Liver (tissue), 9 donors: ENCODE data around the gene PHLDB2. TPM values are rescaled to one million over a fixed set of nuclear protein-coding genes. Genes with fewer than 3 reads are reported as not detected.

ENCODE experiments used
- DNase-seq: peaks from one replicate; pipeline ENCODE4 v3.0.0-alpha.2; 2017; ENCODE audit warnings: low spot score
- H3K27ac ChIP-seq, 2 donors: one replicate each; pipeline ENCODE4 v1.7.0; 2013; ENCODE audit warnings: inconsistent platforms in 2 of 2, low read length in 2 of 2, control low read depth in 1 of 2, low read depth in 1 of 2, mild to moderate bottlenecking in 1 of 2
- H3K27me3 ChIP-seq, 4 donors: one replicate each; pipeline versions ENCODE4 v1.6.1 to v1.7.0; 2013; ENCODE audit warnings: low read length in 3 of 4, inconsistent platforms in 1 of 4, mild to moderate bottlenecking in 1 of 4, moderate library complexity in 1 of 4; ENCODE audit not compliant: control insufficient read depth in 4 of 4, insufficient read depth in 4 of 4
- H3K36me3 ChIP-seq, 4 donors: one replicate each; pipeline versions ENCODE4 v1.6.1 to v1.7.0; 2013; ENCODE audit warnings: low read length in 3 of 4, mild to moderate bottlenecking in 3 of 4, low read depth in 1 of 4, moderate library complexity in 1 of 4; ENCODE audit not compliant: control insufficient read depth in 4 of 4, insufficient read depth in 3 of 4
- H3K4me1 ChIP-seq, 4 donors: one replicate each; pipeline versions ENCODE4 v1.6.1 to v1.7.0; 2013; ENCODE audit warnings: low read length in 3 of 4, mild to moderate bottlenecking in 3 of 4, moderate library complexity in 1 of 4; ENCODE audit not compliant: control insufficient read depth in 4 of 4, insufficient read depth in 4 of 4
- H3K4me3 ChIP-seq, 3 donors: one replicate each; pipeline versions ENCODE4 v1.6.1 to v1.7.0; 2013; ENCODE audit warnings: low read length in 3 of 3, control low read depth in 1 of 3, low read depth in 1 of 3, mild to moderate bottlenecking in 1 of 3
- H3K9ac ChIP-seq, 2 donors: one replicate each; pipeline ENCODE4 v1.7.0; 2013; ENCODE audit warnings: low read length in 2 of 2, mild to moderate bottlenecking in 2 of 2, moderate library complexity in 2 of 2, control low read depth in 1 of 2, low read depth in 1 of 2
- H3K9me3 ChIP-seq, 4 donors: one replicate each; pipeline versions ENCODE4 v1.6.1 to v1.7.0; 2013; ENCODE audit warnings: low read length in 3 of 4; ENCODE audit not compliant: control insufficient read depth in 4 of 4
- EGR1 ChIP-seq, 2 donors: IDR thresholded peaks; 2 replicates each; pipeline ENCODE4 v1.6.1; 2016 to 2018; ENCODE audit warnings: antibody characterized with exemption in 2 of 2, low read depth in 2 of 2
- FOXA1 ChIP-seq: IDR thresholded peaks from 2 replicates; pipeline ENCODE4 v1.6.1; 2016; ENCODE audit warnings: antibody characterized with exemption
- FOXA2 ChIP-seq: IDR thresholded peaks from 2 replicates; pipeline ENCODE4 v1.6.1; 2016; ENCODE audit warnings: antibody characterized with exemption
- GABPA ChIP-seq, 2 donors: IDR thresholded peaks in 1 of 2; conservative IDR thresholded peaks in 1 of 2; 2 replicates each; pipeline ENCODE4 v1.6.1; 2016; ENCODE audit warnings: antibody characterized with exemption in 2 of 2, mild to moderate bottlenecking in 1 of 2, moderate library complexity in 1 of 2
- HNF4A ChIP-seq, 2 donors: conservative IDR thresholded peaks; 2 replicates each; pipeline ENCODE4 v1.6.1; 2016; ENCODE audit warnings: antibody characterized with exemption in 2 of 2, mild to moderate bottlenecking in 2 of 2
- JUND ChIP-seq, 2 donors: IDR thresholded peaks; 2 replicates each; pipeline ENCODE4 v1.6.1; 2016; ENCODE audit warnings: antibody characterized with exemption in 2 of 2
- NR2F2 ChIP-seq: IDR thresholded peaks from 2 replicates; pipeline ENCODE4 v1.6.1; 2016; ENCODE audit warnings: antibody characterized with exemption
- TAF1 ChIP-seq: conservative IDR thresholded peaks from 2 replicates; pipeline ENCODE4 v1.6.1; 2016; ENCODE audit warnings: antibody characterized with exemption, mild to moderate bottlenecking
- YY1 ChIP-seq: IDR thresholded peaks from 2 replicates; pipeline ENCODE4 v1.6.1; 2016; ENCODE audit warnings: antibody characterized with exemption, mild to moderate bottlenecking
- WGBS: extraction: QIAGEN DNeasy Blood & Tissue Kit; methylation state at CpG from one replicate; pipeline ENCODE4 v1.1.7; 2013; 5-methylcytosine and 5-hydroxymethylcytosine counted together
- polyA plus RNA-seq, 2 donors: library from polyadenylated mRNA; stranded (reverse) in 1 of 2; unstranded in 1 of 2; fragments of 200-250 nt in 1 of 2; fragments of >200 nt in 1 of 2; fragmentation: Nextera tagmentation in 1 of 2; extraction: Ambion mirVana in 1 of 2; gene quantifications; one replicate each; pipeline versions ENCODE4 v1.2.1 to v1.2.3, GENCODE V29; 2013 to 2015
- total RNA-seq, 2 donors: library from RNA; depleted of rRNA; stranded (reverse); fragments of >200 nt; gene quantifications; one replicate each; pipeline ENCODE4 v1.2.3, GENCODE V29; 2014
- TF ChIP-seq, protein P1 (sequence below): IDR thresholded peaks from 2 replicates; pipeline ENCODE4 v1.6.1; 2016; ENCODE audit warnings: antibody characterized with exemption
- TF ChIP-seq, protein P2 (sequence below): IDR thresholded peaks from 2 replicates; pipeline ENCODE4 v1.6.1; 2016; ENCODE audit warnings: antibody characterized with exemption
- TF ChIP-seq, protein P3 (sequence below): IDR thresholded peaks from 2 replicates; pipeline ENCODE4 v1.6.1; 2016; ENCODE audit warnings: antibody characterized with exemption, mild to moderate bottlenecking
- TF ChIP-seq, protein P4 (sequence below): IDR thresholded peaks from 2 replicates; pipeline ENCODE4 v1.6.1; 2016; ENCODE audit warnings: antibody characterized with exemption
- donor health status: healthy.
- donor health status: healthy.
- donor health status: healthy.
- donor health status: healthy.
- donor health status: healthy.

Gene PHLDB2
- total and polyA plus RNA-seq, 4 donors, result 9.7 to 42.9 (median 22.2) TPM

DNA sequence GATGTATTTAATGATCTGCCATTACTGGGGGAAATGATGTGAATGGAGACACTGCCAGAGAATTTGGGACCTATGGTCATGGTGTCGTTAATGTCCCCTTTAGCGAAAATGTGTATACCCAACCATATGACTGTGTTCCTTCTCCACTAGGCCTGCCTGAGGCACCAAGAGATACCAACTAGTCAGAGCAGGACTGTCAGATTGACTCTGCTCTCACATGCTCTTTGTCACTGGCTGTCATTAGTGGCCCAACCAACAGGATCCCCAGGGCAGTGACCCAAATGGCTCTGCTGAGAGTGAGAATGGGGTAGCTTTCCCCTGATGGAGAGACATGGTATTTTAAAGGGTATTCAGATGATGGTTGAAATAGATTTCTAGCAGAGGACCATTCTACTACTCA is 142.5 kb downstream of the PHLDB2 start:
- no peak overlapping the region for H3K27ac ChIP-seq
- 98% methylated on average over 2 of the region's 2 CpGs for WGBS

DNA sequence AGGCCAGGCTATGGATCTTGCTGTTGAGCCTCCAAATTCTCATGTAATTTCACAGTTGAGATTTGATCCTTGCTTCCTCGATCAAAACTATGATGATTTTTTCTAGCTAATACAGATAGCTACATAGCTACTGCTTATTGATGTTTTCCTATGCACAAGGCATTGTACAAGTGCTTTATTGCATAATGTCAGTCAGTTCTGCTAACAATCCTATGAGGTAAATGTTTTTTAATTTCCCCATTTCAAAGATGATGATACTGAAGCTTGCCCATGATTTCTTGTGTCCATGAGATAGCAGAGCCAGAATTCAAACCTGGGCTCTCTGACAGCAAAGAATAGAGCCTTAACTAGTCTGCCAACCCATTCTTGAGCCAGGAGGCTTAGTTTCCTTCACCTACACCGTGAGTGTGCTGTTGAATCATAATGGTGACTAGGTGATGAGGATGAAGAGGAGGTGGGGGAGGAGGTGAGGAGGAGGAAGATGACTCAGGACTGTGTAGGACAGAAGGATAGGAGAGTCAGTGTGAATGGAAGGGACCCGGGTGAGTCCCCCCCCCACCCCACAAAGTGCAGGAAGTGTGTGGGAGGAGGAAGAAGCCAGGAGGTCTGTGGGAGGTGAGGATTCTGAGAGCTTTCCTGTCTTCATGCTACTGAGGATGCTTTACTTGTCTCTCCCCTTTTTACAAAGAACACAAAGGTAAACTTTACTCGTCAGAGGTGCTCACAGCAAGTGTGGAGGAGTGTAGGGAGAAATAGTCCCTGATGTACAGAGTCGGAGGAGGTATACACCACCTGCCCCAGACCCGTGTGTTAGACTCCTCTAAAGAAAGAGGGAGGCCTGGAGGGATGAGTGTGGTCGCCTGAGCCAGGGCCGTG is 143.3 kb downstream of the PHLDB2 start:
- TF ChIP-seq, protein P1, sequence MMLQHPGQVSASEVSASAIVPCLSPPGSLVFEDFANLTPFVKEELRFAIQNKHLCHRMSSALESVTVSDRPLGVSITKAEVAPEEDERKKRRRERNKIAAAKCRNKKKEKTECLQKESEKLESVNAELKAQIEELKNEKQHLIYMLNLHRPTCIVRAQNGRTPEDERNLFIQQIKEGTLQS, result no peak
- no peak for TF ChIP-seq FOXA1
- TF ChIP-seq, protein P2, sequence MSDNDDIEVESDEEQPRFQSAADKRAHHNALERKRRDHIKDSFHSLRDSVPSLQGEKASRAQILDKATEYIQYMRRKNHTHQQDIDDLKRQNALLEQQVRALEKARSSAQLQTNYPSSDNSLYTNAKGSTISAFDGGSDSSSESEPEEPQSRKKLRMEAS, result no peak
- no peak for TF ChIP-seq YY1
- Histone ChIP-seq H3K4me3 (no peak overlapping the region), H3K4me1 (peaks cover 0 to 12% (median 7%) of the 10 kb centered on the region in 4 donors), H3K9me3 (no peaks in the 10 kb centered on the region), H3K36me3 (no peaks in the 10 kb centered on the region), H3K27me3 (peaks cover 0 to 3% (median 0%) of the 10 kb centered on the region in 4 donors), H3K9ac (no peak overlapping the region), H3K27ac (no peak overlapping the region)
- 86% methylated on average over 8 of the region's 8 CpGs for WGBS
- DNase-seq, result no peak

More for the DNA sequence above, 142.5 kb downstream of the PHLDB2 start:
- Histone ChIP-seq H3K4me3 (no peak overlapping the region), H3K9ac (no peak overlapping the region), H3K27me3 (peaks cover 0 to 3% (median 0%) of the 10 kb centered on the region in 4 donors), H3K36me3 (no peaks in the 10 kb centered on the region), H3K4me1 (peaks cover 0 to 12% (median 7%) of the 10 kb centered on the region in 4 donors), H3K9me3 (no peaks in the 10 kb centered on the region)
- no peak for DNase-seq
- TF ChIP-seq NR2F2, result no peak
- no peak for TF ChIP-seq EGR1 (IDR thresholded peaks at IDR 0.05; ENCODE audit: low read depth in 2 of 2)
- TF ChIP-seq HNF4A (conservative IDR thresholded peaks at IDR 0.05), result no peak
- TF ChIP-seq FOXA2, result no peak
- no peak for TF ChIP-seq FOXA1
- TF ChIP-seq, protein P2, result no peak
- TF ChIP-seq, protein P3, sequence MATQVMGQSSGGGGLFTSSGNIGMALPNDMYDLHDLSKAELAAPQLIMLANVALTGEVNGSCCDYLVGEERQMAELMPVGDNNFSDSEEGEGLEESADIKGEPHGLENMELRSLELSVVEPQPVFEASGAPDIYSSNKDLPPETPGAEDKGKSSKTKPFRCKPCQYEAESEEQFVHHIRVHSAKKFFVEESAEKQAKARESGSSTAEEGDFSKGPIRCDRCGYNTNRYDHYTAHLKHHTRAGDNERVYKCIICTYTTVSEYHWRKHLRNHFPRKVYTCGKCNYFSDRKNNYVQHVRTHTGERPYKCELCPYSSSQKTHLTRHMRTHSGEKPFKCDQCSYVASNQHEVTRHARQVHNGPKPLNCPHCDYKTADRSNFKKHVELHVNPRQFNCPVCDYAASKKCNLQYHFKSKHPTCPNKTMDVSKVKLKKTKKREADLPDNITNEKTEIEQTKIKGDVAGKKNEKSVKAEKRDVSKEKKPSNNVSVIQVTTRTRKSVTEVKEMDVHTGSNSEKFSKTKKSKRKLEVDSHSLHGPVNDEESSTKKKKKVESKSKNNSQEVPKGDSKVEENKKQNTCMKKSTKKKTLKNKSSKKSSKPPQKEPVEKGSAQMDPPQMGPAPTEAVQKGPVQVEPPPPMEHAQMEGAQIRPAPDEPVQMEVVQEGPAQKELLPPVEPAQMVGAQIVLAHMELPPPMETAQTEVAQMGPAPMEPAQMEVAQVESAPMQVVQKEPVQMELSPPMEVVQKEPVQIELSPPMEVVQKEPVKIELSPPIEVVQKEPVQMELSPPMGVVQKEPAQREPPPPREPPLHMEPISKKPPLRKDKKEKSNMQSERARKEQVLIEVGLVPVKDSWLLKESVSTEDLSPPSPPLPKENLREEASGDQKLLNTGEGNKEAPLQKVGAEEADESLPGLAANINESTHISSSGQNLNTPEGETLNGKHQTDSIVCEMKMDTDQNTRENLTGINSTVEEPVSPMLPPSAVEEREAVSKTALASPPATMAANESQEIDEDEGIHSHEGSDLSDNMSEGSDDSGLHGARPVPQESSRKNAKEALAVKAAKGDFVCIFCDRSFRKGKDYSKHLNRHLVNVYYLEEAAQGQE, result no peak
- TF ChIP-seq JUND (IDR thresholded peaks at IDR 0.05), result no peak
- TF ChIP-seq TAF1, result no peak
- TF ChIP-seq GABPA (IDR thresholded peaks at IDR 0.05 in 1 of 2, conservative IDR thresholded peaks at IDR 0.05 in 1 of 2), result no peak
- TF ChIP-seq, protein P4, sequence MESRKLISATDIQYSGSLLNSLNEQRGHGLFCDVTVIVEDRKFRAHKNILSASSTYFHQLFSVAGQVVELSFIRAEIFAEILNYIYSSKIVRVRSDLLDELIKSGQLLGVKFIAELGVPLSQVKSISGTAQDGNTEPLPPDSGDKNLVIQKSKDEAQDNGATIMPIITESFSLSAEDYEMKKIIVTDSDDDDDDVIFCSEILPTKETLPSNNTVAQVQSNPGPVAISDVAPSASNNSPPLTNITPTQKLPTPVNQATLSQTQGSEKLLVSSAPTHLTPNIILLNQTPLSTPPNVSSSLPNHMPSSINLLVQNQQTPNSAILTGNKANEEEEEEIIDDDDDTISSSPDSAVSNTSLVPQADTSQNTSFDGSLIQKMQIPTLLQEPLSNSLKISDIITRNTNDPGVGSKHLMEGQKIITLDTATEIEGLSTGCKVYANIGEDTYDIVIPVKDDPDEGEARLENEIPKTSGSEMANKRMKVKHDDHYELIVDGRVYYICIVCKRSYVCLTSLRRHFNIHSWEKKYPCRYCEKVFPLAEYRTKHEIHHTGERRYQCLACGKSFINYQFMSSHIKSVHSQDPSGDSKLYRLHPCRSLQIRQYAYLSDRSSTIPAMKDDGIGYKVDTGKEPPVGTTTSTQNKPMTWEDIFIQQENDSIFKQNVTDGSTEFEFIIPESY, result no peak
